Vagina (tissue), 2 donors: ENCODE results near the gene ACAP1.

Experiments
- POLR2A ChIP-seq, 2 donors: fragments of 450-650 bp; IDR thresholded peaks; one replicate each; pipeline ENCODE4 v1.6.1; 2017; ENCODE audit warnings: antibody characterized with exemption in 2 of 2, mild to moderate bottlenecking in 2 of 2, moderate library complexity in 2 of 2
- POLR2AphosphoS5 ChIP-seq, 2 donors: sonication (generic); formaldehyde crosslinking; IDR thresholded peaks; one replicate each; pipeline ENCODE4 v1.9.0; 2017; ENCODE audit warnings: antibody characterized with exemption in 2 of 2, mild to moderate bottlenecking in 2 of 2, low read depth in 1 of 2; ENCODE audit not compliant: insufficient read depth in 1 of 2
- TF ChIP-seq, protein P1 (sequence below), 3 experiments: fragments of 450-650 bp in 2 of 3; fragments of 200-600 bp in 1 of 3; sonication (generic) in 1 of 3; IDR thresholded peaks; one replicate each; pipeline ENCODE4 v1.5.1; 2017 to 2019; ENCODE audit warnings: antibody characterized with exemption in 3 of 3, mild to moderate bottlenecking in 2 of 3, moderate library complexity in 2 of 3

DNA sequence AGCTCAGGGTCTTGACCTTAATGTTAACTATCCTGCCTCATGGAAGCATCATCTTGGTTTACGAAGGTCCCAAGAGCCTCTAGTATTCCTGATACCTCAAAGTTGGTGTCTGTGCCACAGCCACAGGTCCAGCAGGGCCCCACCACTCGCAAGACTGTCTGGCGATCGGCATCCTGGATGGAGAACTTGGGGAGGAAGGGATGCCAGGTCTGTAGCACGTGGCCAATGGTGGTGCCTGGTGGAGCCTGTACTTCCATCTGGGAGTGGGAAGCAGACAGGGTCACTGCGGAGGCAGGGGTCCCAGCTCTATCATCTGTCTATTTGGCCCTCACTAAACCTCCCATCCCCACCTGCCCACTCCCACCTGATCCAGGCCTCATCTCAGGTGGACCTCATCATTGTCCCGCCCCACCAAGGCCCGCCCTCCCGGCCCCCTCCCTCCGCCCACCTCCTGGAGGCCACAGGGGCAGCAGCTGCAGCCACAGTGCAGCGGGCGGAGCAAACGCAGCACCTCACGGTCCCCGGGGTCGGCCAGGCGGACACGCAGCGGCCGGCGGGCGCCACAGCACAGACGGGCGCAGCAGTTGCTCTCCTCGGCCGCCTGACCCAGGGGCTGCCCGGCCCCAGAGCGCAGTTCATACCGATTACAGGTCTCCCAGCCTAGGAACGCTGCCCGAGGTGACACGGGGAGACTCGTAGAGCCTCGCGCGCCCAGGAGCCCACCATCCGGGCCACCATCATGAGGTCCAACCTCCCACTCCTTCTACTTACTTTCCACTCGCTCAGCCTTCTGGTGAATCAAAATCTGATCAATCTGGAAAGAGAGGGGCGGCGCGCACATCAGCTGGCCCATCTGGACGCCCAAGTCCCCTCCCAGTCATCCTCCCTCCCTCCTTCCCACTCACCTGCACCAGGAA is 56.6 kb downstream of the ACAP1 start:
- TF ChIP-seq, protein P1, sequence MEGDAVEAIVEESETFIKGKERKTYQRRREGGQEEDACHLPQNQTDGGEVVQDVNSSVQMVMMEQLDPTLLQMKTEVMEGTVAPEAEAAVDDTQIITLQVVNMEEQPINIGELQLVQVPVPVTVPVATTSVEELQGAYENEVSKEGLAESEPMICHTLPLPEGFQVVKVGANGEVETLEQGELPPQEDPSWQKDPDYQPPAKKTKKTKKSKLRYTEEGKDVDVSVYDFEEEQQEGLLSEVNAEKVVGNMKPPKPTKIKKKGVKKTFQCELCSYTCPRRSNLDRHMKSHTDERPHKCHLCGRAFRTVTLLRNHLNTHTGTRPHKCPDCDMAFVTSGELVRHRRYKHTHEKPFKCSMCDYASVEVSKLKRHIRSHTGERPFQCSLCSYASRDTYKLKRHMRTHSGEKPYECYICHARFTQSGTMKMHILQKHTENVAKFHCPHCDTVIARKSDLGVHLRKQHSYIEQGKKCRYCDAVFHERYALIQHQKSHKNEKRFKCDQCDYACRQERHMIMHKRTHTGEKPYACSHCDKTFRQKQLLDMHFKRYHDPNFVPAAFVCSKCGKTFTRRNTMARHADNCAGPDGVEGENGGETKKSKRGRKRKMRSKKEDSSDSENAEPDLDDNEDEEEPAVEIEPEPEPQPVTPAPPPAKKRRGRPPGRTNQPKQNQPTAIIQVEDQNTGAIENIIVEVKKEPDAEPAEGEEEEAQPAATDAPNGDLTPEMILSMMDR (IDR thresholded peaks at IDR 0.05): no peak
- TF ChIP-seq POLR2A (IDR thresholded peaks at IDR 0.05) (no peak), POLR2AphosphoS5 (IDR thresholded peaks at IDR 0.05; ENCODE audit: insufficient read depth in 1 of 2, low read depth in 1 of 2) (no peak)
